T47D (cell line): ENCODE measurements around the gene SCD.

Source experiments
- DNase-seq, 2 experiments: peaks; one replicate each; pipeline versions ENCODE4 v3.0.0 to v3.0.0-alpha.2; 2011 to 2012; ENCODE audit warnings: low read depth in 1 of 2, low spot score in 1 of 2
- JUND ChIP-seq: IDR thresholded peaks from 2 replicates; pipeline ENCODE4 v1.6.1; 2012; ENCODE audit warnings: low read depth
- in situ Hi-C: cut with HindIII; loops from 2 replicates; pipeline ENCODE4 v1.10.0; 2016; ENCODE audit warnings: low sequenced_read_pairs, low pct_unique_long_range_greater_than_20kb

SCD gene

DNA sequence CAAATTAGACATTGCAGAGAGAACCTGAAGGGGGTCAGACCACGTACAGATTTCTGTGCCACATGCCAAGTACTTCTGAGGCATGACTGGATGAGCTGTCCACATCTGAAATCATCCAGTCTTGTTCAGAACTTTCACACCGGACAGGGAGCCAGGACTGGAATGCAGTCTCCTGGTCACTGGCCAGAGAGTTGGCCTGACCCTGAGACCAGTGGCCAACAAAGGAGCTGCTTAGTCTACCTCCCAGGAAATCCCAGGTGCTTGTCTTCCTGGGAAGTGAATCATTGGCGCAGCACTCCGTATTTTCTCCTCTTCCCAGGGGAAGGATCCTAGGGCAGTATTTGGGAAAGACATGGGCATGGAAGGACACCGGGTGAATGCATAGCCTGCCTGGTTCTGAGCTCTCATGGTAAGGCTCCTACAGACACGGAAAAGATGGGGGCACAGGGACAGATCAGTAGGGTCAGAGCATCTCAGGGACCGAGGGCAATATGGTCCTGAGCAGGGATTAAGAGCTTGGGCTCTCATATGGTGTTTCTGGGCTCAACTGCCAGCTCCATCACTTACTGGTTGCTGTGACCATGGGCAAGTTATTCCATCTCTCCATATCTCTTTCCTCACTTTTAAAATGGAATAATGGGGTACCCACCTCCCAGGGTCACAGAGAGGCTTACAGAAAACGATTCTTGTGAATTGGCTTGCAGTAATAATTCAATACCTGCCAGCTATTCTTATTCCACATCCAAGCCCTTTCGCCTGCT, 1.3 kb upstream of the SCD start:
- no peak for TF ChIP-seq JUND
- in situ Hi-C loops: no loop called here
- DNase-seq: peak in 1 of 2 experiments; percentile 85

DNA sequence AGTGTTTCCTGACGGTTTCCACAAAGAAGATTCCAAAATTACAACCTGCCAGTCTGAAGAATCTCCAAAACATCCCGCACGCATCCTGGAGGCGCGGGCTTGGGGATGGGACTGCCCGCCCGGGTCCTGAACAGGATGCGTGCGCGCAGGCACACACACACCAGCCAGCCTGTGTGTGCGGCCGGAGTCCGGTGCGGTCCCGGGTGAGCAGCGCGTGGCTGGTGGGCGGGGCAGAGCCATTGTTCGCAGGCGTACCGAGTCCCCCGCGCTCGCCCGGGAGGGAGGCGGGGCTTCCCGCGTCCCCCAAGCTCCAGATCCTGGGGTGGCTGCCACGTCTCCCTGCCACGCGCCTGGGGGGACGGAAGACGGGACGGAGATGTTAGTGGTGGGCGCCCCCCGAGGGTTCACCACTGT, 675 bp upstream of the SCD start:
- no peak for TF ChIP-seq JUND
- in situ Hi-C loops: no loop called here
- DNase-seq: peak in 1 of 2 experiments; percentile 78

DNA sequence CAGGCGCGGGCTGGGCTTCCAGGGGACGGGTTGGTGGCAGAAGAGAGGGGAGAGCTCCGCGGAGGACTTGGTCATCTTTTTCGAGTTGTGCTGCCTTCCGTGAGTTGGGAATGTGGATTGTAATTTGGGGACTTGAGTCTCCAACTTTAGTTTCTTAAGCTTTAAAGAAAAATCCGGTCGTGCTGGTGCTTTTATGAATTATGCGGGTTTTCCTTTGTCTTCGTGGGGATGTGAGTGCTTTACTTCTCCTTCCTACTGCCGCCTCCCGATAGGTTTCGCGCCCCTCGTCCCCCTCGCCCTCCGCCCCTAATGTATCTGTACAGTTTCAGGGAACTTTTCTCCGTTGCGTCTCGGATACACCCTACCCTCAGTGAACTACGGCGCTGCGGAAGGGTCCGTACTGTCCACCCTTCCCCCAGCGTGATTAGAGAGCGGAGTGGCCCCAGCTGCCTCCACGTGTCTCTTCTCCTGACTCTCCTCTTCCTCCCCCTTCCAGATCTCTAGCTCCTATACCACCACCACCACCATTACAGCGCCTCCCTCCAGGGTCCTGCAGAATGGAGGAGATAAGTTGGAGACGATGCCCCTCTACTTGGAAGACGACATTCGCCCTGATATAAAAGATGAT, 649 bp downstream of the SCD start:
- DNase-seq: no peak
- in situ Hi-C loops: no loop called here
- no peak for TF ChIP-seq JUND

- no peak for DNase-seq
- no peak for TF ChIP-seq JUND
- in situ Hi-C loops: no loop called here
Observed at GRCh38 chr10:100348389-100348927, 1.4 kb downstream of the SCD start.

DNA sequence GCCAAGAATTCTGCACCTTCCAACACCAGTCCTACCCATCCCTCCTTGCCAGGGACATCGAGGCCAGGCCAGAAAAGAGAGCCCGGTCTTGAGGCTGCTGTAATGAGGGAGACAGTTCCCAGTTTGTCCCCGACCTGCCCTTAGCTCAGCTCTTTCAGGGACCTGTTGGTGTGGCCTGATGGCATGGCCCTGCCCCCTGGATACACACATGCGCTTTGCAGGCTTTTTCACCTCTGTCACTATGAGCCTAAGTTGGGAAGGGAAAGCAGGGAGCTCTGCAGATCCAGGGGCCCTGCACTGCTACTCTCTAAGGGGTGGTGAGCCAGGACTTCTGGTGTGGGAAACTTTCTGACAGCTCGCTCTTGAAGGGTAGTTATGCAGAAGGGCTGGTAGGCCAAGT, 2.1 kb downstream of the SCD start:
- DNase-seq: no peak
- TF ChIP-seq JUND: no peak
- in situ Hi-C loops: no loop called here

DNA sequence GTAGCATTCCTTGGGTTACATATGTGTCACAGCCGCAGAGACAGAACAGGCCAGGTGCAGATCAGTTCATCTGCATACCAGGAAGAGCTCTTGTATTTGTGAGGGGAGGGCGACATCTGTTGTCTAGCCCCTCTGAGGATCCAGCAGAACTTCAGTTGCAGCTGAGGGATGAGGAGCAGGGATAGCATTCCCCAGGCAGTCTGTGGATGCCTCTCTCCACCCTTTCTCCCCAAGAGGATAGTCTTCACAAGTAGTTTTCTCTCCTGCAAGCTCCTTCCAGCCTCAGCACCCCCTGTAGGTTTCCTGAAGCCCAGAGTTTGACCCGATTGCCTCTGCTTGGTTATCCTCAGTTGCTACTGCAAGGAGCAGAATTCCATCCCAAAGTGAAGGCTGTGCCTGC, 2.6 kb downstream of the SCD start:
- DNase-seq: no peak
- no peak for TF ChIP-seq JUND
- in situ Hi-C loops: no loop called here

- in situ Hi-C loops: no loop called here
- no peak for TF ChIP-seq JUND
- no peak for DNase-seq
Observed at GRCh38 chr10:100350914-100351485, 4.0 kb downstream of the SCD start.

GRCh38 chr10:100353770-100354485, 6.9 kb downstream of the SCD start:
- no peak for TF ChIP-seq JUND
- DNase-seq: no peak
- in situ Hi-C loops: no loop called here

GRCh38 chr10:100355086-100355485, 8.1 kb downstream of the SCD start:
- in situ Hi-C loops: no loop called here
- TF ChIP-seq JUND: no peak

GRCh38 chr10:100356067-100357017, 9.3 kb downstream of the SCD start:
- no peak for TF ChIP-seq JUND
- in situ Hi-C loops: no loop called here
- DNase-seq: no peak

More at GRCh38 chr10:100355086-100355485, 8.1 kb downstream of the SCD start:
- DNase-seq: no peak

DNA sequence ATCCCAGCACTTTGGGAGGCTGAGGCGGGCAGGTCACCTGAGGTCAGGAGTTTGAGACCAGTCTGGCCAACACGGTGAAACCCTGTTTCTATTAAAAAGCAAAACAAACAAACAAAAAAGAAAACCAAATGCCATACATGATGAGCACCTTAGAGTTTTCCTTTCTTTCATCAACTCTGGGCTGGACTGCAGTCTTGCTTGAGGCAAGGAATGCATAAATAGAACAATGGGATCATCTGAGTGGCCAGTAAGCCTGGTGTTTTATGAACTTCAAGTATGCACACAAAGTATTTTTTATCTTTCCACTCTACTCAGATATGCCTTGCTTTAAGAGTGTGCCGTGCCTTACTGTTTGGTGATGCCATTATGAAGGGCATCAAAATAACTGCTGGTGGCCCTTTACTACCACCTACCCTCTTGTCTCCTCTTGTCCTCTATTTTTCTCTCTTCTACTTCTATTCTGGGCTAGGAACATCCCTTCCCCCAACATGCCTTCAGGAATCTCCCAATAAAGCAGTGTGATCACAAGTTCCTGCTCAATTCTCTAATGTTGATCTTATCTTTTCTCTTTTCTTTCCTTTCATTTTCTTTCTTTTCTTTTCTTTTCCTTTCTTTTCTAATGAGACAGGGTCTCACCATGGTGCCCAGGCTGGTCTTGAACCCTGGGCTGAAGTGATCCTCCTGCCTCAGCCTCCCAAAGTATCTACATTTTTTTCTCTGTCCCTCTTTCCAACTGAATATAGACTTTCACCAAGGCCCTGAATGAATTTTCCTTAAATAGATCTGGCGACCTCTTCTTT, 10.2 kb downstream of the SCD start:
- TF ChIP-seq JUND: no peak
- DNase-seq: no peak
- in situ Hi-C loops: no loop called here
